Neutrophil (primary cell): ENCODE results near the gene LIX1.

Experiments used
- H3K27ac ChIP-seq: fragments of 200-600 bp; sonication (generic); 2 replicates; pipeline ENCODE4 v1.5.1; 2016; ENCODE audit warnings: mild to moderate bottlenecking, moderate library complexity
- H3K27me3 ChIP-seq: fragments of 200-600 bp; sonication (generic); 2 replicates; pipeline ENCODE4 v1.6.0; 2016; ENCODE audit warnings: mild to moderate bottlenecking
- H3K36me3 ChIP-seq: fragments of 200-600 bp; sonication (generic); 2 replicates; pipeline ENCODE4 v1.5.1; 2017
- H3K4me1 ChIP-seq, 2 experiments: fragments of 200-600 bp in 1 of 2; sonication (generic) in 1 of 2; 1 replicate in 1 of 2; 2 replicates in 1 of 2; pipeline versions ENCODE4 v1.5.1 to v1.6.1; 2013 to 2016; ENCODE audit warnings: low read depth in 1 of 2, low read length in 1 of 2, mild to moderate bottlenecking in 1 of 2, moderate library complexity in 1 of 2; ENCODE audit not compliant: control insufficient read depth in 1 of 2, insufficient read depth in 1 of 2
- H3K4me3 ChIP-seq, 2 experiments: fragments of 200-600 bp in 1 of 2; sonication (generic) in 1 of 2; 1 replicate in 1 of 2; 2 replicates in 1 of 2; pipeline ENCODE4 v1.5.1; 2013 to 2016; ENCODE audit warnings: low read depth in 1 of 2, low read length in 1 of 2, mild to moderate bottlenecking in 1 of 2, moderate library complexity in 1 of 2
- H3K9me3 ChIP-seq: fragments of 200-600 bp; sonication (generic); 2 replicates; pipeline ENCODE4 v1.5.1; 2016
- TF ChIP-seq, protein P1 (sequence below): fragments of 200-600 bp; sonication (generic); IDR thresholded peaks from 2 replicates; pipeline ENCODE4 v1.5.1; 2016; ENCODE audit warnings: antibody characterized with exemption

The LIX1 gene

GRCh38 chr5:97065475-97065874, 76.9 kb downstream of the LIX1 start:
- H3K27ac ChIP-seq = no peak overlapping the region

GRCh38 chr5:97063251-97063650, 79.2 kb downstream of the LIX1 start:
- Histone ChIP-seq H3K27me3 (no peaks in the 10 kb centered on the region), H3K36me3 (no peaks in the 10 kb centered on the region), H3K4me3 (no peak overlapping the region), H3K27ac (no peak overlapping the region), H3K9me3 (no peaks in the 10 kb centered on the region), H3K4me1 (no peaks in the 10 kb centered on the region)
- TF ChIP-seq, protein P1, sequence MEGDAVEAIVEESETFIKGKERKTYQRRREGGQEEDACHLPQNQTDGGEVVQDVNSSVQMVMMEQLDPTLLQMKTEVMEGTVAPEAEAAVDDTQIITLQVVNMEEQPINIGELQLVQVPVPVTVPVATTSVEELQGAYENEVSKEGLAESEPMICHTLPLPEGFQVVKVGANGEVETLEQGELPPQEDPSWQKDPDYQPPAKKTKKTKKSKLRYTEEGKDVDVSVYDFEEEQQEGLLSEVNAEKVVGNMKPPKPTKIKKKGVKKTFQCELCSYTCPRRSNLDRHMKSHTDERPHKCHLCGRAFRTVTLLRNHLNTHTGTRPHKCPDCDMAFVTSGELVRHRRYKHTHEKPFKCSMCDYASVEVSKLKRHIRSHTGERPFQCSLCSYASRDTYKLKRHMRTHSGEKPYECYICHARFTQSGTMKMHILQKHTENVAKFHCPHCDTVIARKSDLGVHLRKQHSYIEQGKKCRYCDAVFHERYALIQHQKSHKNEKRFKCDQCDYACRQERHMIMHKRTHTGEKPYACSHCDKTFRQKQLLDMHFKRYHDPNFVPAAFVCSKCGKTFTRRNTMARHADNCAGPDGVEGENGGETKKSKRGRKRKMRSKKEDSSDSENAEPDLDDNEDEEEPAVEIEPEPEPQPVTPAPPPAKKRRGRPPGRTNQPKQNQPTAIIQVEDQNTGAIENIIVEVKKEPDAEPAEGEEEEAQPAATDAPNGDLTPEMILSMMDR = no peak

More at GRCh38 chr5:97065475-97065874, 76.9 kb downstream of the LIX1 start:
- TF ChIP-seq, protein P1 = no peak
- Histone ChIP-seq H3K27me3 (no peaks in the 10 kb centered on the region), H3K9me3 (no peaks in the 10 kb centered on the region), H3K4me3 (no peak overlapping the region), H3K4me1 (no peaks in the 10 kb centered on the region), H3K36me3 (no peaks in the 10 kb centered on the region)

GRCh38 chr5:97062046-97062445, 80.4 kb downstream of the LIX1 start:
- no peaks in the 10 kb centered on the region for H3K36me3 ChIP-seq
- H3K9me3 ChIP-seq = no peaks in the 10 kb centered on the region
- H3K27ac ChIP-seq = no peak overlapping the region
- TF ChIP-seq, protein P1 = no peak
- no peak overlapping the region for H3K4me3 ChIP-seq
- H3K27me3 ChIP-seq = no peaks in the 10 kb centered on the region
- H3K4me1 ChIP-seq = no peaks in the 10 kb centered on the region

DNA sequence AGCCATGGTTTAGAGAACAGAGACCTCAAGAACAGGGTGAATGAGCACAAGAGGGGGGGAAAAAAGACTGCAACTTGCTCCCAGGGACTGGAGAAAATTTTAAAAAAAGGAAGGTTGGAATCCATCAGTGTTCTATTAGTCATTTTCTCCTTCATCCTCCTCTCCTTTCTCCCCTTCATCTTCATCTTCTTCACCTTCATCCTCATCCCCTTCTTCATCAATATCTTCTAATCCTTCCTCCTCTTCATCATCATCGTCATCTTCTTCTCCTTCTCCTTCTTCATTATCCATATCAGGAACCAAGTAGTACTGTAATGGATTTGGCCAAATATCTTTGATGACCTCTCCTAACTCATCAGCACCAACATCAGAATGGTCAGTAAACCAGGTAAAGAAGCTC, 86.1 kb downstream of the LIX1 start:
- H3K27me3 ChIP-seq = no peaks in the 10 kb centered on the region
- no peaks in the 10 kb centered on the region for H3K36me3 ChIP-seq
- no peak overlapping the region for H3K4me3 ChIP-seq
- no peak overlapping the region for H3K27ac ChIP-seq
- no peaks in the 10 kb centered on the region for H3K9me3 ChIP-seq
- TF ChIP-seq, protein P1 = no peak
- H3K4me1 ChIP-seq = no peaks in the 10 kb centered on the region

GRCh38 chr5:97049175-97049574, 93.2 kb downstream of the LIX1 start:
- H3K27ac ChIP-seq = no peak overlapping the region
- no peaks in the 10 kb centered on the region for H3K36me3 ChIP-seq
- TF ChIP-seq, protein P1 = no peak
- H3K4me3 ChIP-seq = no peak overlapping the region
- H3K9me3 ChIP-seq = no peaks in the 10 kb centered on the region
- H3K27me3 ChIP-seq = no peaks in the 10 kb centered on the region
- no peaks in the 10 kb centered on the region for H3K4me1 ChIP-seq

DNA sequence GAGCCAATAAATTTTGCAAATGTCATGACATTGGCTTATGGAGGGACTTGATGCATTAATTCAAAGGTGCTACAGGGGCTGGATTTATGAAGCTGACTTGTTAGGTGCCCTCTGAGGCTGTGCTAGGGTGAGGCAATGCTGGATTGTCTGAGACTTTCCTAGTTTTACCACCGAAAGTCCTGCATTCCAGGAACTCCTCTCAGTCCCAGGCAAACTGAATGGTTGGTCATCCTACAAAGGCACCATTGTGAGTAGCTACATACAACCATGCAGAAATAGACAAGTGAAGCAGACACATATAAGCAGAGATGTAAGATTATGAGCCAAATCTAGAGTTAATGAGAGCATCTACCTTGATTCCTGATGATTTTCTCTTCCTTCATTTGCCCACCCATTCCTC, 95.3 kb downstream of the LIX1 start:
- H3K27ac ChIP-seq = no peak overlapping the region
- H3K9me3 ChIP-seq = no peaks in the 10 kb centered on the region

More for the DNA sequence above, 95.3 kb downstream of the LIX1 start:
- Histone ChIP-seq H3K4me1 (no peaks in the 10 kb centered on the region), H3K36me3 (no peaks in the 10 kb centered on the region), H3K4me3 (no peak overlapping the region), H3K27me3 (no peaks in the 10 kb centered on the region)
- TF ChIP-seq, protein P1 = no peak
